GM21367 (cell line): ENCODE results near the gene ANO7.

Experiments used
- ATAC-seq: cut with Tn5 transposase; IDR thresholded peaks from one replicate; pipeline ENCODE4 v1.9.1; 2021; ENCODE audit not compliant: unreplicated experiment

ANO7 gene, protein sequence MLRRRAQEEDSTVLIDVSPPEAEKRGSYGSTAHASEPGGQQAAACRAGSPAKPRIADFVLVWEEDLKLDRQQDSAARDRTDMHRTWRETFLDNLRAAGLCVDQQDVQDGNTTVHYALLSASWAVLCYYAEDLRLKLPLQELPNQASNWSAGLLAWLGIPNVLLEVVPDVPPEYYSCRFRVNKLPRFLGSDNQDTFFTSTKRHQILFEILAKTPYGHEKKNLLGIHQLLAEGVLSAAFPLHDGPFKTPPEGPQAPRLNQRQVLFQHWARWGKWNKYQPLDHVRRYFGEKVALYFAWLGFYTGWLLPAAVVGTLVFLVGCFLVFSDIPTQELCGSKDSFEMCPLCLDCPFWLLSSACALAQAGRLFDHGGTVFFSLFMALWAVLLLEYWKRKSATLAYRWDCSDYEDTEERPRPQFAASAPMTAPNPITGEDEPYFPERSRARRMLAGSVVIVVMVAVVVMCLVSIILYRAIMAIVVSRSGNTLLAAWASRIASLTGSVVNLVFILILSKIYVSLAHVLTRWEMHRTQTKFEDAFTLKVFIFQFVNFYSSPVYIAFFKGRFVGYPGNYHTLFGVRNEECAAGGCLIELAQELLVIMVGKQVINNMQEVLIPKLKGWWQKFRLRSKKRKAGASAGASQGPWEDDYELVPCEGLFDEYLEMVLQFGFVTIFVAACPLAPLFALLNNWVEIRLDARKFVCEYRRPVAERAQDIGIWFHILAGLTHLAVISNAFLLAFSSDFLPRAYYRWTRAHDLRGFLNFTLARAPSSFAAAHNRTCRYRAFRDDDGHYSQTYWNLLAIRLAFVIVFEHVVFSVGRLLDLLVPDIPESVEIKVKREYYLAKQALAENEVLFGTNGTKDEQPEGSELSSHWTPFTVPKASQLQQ

DNA sequence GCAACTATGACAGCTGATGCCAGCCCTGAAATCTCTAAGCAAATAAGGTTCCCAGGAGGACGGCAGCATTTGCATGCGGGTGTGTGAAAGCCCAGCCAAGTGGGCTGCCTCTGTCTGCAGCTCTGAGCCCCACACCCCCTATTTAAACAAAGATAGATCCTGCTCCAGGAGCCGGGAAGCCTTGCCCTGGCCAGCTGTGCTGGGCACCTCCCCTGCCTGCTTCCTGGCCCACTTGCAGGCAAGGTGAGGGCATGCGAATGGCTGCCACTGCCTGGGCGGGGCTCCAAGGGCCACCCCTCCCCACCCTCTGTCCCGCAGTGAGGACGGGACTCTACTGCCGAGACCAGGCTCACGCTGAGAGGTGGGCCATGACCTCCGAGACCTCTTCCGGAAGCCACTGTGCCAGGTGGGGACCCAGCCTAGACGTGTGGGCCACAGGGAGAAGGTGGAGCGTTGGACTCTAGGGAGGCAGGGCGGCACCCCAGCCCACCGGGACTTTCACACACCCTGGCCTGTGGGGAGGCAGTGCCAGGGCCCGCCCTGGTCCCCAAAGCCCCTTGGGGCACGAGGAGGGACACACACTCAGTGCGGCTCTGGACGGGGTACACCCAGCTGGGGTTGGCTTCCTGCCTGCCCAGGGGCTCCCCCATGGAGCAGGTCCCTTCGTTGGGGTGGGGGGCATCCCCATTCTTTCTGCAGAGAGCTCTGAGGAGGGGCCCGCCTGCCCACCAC is at the start of gene ANO7:
Gene ANO7 (plus strand): TSS at position 317 of the 732 bp plus-strand sequence. CDS start 1,387 bp downstream, outside the sequence.
- ATAC-seq: no peak

DNA sequence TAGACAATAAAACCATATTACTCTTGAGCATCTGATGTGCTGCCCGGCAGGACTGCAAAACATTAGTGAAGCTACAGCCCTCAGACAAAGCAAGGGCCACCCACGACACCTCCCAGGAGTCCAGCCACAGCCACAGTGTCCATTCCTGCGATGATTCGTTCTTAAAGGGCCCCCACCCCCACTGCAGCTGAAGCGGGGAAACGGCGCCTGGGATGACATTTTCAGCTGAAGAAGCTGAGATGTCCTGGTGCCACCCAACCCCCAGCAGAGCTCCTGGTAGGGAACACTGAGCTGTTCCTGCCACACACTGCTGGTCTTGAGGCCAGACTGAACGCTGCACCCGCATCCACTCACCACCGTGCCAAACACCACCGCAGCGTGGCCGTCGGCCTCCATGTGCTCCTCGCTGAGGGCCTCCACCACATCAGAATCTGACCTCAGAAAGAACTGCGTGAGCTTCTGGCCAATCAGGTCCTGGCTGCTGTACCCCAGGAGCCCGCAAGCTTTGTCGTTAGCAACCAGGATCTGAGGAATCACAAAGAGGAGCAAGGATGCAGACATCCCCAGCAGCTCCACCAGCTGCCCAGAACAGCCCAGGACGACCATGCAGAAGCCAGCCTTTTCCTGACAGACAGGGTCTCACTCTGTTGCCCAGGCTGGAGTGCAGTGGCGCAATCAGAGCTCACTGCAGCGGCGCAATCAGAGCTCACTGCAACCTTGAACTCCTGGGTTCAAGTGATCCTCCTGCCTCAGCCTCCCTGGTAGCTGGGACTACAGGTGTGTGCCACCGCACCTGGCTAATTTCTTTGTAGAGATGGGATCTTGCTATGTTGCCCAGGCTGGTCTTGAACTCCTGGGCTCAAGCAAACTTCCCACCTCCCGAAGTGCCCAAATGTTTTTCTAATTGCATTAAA is 48.7 kb upstream of the ANO7 start:
- no peak for ATAC-seq

DNA sequence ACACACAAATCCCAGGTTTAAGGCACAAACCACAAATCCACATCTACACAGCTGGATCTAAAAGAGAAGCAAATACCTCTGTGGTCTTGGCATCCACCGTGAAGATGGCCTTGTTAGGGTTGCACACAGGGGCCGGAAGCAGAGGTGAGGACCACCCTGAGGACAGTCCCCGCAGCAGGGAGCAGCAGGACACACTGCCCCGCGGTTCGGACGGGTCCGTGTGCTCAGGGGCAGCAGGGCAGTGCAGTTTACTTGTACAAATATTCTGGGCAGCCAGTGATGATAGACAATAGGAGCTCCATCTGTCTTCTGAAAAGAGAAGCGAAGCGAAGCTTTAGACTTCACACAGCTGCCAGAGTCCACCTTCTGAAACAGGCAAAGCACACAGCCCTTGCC is 48.0 kb upstream of the ANO7 start:
- ATAC-seq: no peak

DNA sequence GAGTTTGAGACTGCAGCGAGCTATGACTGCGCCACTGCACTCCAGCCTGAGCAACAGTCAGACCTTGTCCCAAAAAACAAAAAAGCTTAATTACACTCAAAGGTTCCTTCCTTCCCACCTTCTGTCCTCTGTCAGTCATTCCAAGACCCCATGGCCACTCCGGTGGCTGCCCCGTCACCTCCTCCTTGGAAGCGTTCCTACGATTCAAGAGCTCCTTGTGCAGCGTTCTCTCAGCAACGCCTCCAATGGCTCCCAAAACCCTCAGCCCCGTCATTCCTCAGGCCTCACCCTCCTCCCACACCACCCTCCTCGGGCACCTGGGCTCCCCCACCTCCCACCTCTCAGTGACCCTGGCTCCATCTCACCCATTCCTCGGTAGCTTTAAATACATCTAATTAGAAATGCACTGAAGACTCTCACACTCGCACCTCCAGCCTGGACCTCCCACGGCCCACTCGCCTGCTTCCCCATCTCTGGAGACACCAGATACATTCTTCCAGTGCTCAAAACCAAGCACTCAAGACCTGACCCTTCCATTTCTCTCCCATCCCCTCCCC is 47.2 kb upstream of the ANO7 start:
- ATAC-seq: no peak

DNA sequence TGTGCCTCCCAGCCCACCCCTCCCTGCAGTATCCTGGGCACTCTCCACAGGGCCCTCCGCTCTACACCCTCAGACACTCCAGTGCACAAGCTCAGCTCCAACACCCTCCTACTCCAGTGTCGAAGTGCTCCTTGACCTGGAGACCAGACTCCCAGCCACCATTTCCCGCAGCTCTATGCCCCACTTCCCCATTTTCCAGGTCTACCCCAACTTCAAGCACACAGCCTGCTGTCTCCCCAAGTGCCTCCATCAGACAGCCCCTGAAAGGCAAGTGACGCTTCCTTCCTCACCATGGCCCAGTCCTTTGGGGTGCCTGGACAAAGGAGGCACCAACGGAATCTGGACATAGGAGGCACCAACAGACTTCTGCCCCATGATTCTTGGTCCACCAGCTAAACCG is 46.4 kb upstream of the ANO7 start:
- no peak for ATAC-seq

DNA sequence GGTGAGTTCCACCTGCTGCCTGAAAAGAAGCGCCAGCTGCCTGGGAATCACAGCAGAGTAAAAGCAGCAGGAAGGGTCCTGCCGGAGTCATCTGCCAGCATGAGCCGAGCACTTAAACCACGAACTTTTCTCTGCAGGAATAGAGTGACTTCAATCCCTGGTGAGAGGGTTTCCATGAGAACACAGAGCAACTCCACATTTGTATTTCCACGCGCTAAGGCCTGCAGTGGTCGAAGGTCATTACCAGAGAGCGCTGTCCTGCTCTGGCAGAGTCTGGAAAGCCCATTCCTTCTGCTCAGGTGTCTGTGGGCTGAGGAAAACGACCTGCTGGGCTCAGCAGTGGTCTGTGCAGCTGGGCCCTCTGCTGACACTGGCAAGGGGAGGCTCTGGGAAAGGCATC is 45.9 kb upstream of the ANO7 start:
- ATAC-seq: no peak

DNA sequence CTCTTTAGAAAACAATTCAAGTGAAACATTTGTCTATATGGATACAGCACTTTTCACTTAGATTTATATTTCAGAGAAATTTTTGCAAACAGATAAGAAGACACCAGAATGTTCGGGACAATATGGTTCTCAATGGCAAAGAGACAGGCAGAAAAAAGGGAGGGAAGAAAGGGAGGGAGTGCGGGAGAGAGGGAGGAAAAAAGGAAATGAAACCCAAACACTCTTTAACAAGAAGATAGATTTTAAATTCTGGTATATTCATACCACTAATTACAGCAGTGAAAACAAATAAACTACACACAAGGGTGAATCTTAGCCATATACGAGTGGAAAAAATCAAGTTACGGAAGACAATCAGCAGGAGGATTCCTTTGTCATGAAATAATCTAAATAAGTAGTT is 42.2 kb upstream of the ANO7 start:
- ATAC-seq: no peak

DNA sequence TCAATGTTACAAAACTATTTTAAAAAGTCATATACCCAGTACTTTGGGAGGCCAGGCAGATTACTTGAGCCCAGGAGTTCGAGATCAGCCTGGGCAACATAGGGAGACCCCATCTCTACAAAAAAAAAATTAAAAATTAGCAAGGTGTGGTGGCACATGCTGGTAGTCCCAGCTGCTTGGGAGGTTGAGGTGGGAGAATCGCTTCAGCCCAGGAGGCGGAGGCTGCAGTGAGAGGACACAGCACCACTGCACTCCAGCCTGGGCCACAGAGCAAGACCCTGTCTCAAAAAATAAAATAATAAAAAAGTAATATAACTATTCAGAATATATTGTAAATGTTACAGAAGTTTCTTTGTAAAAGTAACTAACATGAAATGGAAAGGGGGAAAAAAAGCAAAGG is 41.1 kb upstream of the ANO7 start:
- no peak for ATAC-seq

DNA sequence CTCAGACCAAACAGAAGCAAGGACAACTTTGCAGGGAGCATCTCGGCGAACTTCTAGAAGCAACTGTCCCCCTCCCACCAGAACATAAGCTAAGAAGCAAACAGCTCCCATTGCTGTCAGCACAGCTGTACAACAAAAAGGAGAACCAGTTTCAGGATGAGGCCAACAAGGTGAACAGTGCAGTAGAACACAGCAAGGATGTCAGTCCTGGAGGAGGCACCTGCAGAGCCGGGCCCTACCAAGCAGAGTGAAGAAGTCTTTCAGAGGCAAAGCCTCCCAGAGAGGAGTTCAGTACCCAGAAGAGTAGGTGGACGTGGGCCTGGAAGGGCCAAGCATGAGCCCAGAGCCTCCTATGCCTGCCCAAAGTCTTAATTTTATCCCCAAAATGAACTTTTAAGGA is 40.2 kb upstream of the ANO7 start:
- no peak for ATAC-seq

DNA sequence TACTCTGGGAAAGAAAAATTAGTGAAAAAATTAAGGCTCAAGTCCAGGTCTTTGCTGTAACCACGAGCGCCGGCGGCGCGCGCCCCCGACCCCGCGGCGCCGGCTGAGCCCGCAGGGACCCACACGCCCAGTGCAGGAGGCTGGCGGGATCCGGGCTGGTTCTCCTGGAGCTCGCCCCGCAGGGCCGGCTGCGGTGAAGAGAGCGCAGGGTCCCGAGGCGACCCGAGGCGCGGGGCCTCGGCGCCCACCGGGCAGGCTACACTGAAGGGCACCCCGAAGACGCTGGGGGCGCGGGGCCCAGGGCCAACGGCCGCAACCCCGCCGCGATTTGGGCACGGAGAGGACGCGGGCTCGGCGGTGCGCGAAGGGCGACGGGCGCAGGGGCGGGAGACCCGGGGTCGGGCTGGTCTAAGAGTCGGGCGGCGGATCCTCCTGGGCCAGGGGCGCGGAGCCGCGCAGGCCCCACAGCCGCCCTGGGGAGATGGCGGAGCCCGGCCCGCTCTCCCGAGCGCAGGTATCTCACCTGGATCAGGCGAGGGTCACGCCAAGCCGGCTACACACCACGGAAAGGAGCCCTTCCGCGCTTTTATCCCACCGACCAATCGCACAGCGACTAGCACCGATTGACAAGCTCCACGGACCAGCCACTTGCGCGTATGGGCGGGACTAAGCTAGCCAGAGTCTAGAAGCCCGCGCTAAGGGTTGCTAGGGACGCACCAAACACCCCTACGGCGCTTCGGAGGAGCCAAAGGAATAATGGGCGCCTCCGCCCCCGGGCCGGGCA is 39.4 kb upstream of the ANO7 start, which contains the start of gene PASK:
Gene PASK (minus strand): TSS at position 582 of the 784 bp plus-strand sequence. CDS start 6,440 bp downstream, outside the sequence.
- peak; percentile 76 for ATAC-seq

DNA sequence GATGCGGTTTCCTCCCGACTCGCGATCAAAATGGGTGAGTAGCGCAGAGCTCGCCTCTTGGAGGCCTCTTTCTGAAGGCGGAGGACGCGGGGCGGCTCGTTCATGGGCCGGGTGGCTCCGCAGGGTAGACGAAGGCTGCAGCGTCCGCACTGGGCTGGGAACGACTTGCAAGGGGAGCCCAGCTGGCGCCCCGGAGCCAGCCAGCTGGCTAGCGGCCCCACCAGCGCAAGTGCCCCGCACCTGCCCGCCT is 38.9 kb upstream of the ANO7 start:
- ATAC-seq: peak; percentile 7

DNA sequence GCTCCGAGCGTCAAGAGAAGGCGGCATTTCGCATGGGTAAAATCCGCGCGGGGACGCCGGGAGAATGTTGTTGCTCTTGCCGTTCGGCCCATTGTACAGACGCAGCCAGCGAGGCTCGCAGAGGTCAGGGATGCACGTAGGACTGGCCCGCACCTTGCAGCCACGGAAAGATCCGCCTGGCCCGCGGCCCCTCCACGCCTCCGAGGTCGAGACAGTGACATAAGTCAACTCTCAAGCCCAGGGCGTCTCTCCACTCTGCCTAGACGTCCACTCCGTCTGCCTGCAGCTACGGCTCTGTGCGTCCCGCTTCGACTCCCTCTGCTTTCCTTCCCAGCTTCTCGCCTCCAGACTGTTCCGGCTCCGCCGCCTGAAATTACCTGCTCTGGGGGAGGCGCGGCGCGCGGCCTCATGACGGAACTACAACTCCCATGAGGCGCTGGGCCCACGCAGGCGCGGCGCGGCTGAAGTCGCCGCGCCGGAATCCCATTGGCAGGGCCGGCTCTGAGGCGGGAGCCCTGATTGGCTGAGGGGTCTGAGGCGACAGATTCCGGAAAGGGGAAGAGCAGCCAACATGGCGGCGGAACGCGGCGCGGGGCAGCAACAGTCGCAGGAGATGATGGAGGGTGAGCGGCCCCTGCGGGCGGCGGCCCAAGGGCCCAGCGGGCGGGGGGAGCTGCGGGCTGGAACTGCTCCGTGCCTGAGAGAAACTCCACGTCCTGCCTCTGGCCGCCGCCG is 38.4 kb upstream of the ANO7 start, which contains the start of gene PPP1R7:
Gene PPP1R7 (plus strand): TSS at position 543 of the 735 bp plus-strand sequence. CDS start 29 bp downstream, at position 572.
- peak; percentile 48 for ATAC-seq

DNA sequence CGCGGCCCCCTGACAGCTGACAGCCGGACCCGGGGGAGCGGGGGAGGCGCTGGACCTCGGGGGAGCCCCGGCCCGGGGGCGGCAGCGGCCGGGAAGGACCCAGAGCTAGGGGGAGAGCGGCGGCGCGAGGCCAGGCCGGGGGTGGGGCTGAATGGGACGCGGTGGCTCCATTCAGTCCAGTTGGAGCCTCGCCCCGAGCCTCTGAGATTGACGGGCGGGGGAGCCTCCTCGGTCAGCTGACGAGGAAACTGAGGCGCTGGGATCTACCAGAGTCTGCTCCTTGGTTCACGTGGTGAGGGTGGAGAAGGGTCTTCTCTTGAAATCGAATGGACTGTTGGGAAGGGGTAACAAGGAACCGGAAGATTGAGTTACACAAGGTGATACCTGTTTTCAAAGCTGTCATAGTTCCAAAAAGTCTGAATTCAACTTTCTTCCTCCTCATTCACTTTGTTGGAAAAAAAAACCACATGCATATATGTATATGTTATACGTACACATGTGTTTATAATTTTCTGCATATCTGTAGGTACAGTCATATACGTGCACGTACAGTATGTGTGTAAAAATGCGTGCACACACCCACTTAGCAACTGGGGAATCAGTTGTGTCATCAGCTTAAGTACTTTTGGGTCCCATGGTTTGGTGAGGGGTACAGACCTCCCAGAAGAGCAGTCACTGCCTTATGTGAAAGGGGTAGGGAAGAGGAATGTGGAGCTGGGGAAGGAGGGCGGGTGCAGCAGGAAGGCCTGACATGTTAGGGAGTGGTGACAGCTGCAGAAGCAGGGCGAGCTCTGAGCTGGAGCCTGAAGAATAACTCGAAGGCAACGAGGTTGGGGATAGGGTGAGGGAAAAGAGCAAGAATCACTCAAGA is 37.6 kb upstream of the ANO7 start:
- no peak for ATAC-seq

DNA sequence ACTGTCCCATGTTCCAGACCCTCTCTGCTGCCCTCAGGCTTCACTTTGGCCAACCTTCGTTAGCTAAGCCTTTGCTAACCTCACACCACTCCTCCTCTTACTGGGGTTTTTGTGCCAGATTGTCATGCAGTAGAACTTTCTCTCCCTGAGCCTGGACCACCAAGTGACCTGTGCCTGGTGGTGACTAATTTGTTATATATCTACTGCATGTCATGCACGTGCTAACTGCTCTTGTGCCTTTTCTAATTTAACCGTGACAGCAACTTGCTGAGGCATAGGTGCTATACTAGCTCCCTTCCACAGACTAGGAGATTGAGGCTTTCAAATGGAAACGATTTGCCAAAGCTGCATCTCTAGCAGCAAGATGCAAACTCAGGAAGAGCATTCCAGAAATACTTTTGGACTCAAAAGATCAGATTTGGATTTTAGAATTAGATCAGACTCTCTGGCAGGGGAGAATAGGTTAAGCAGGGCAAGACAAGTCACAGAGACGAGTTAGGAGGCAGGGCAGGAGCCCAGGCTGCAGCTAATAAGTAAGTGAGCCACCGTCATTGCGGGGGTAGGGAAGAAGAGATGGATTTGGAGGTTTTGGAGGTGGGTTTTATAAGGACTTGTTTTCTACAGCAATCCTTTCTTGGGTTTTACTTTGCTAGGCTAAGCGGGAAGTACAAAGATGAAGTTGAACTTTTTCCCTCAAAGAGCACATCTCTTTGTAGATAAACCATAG is 36.4 kb upstream of the ANO7 start:
- no peak for ATAC-seq

DNA sequence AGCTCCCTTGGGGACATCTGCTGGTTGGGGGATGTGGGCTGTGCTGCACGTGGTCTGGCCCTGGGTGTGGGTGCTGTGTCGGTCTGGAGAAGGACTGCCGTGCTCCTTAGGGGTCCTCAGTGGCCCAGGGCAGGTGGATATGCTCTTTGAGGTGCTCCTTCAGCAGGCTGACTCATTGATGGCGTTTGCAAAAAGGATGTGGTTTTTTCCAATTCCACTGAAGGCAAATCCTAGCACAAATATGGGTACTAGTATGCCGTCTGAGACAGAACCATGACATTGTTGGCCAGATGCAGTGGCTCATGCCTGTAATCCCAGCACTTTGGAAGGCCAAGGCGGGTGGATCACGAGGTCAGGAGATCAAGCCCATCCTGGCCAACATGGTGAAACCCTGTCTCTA is 34.9 kb upstream of the ANO7 start:
- no peak for ATAC-seq

DNA sequence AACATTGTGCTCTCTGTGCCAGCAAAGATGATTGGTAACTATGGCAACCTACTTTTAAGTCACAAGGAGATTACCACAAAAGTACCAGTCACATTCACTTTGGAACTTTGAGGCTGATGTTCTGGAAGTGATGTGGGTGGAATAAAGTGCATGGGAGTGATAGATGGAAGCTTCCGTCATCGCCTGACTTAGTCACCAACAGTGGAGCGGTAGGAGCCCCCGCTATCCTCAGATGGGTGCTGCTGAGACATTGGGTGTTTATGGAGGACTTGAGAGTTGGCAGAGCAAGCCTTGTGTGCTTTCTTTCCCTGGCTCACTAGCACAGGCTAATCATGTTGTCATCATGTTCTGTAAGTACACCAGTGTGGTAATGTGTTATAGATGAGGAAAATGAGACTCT is 33.6 kb upstream of the ANO7 start:
- no peak for ATAC-seq

DNA sequence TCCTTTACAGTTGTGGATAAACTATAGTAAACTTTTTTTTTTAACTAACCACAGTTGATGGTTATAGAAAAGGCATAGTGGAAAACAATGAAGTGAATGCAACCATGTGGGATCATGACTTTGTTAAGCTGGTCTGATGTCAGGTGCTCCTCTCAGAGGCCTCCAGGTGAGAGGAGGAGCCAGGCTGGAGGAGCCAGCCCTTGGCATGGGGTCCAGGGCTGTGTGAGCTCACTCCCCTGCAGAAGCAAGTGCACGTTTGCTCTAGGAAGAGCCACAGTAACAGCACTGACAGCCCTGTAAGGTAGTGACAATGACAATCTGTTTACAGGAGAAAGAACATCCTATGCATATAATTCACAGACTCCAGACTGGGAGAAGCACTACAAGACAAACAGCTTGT is 32.5 kb upstream of the ANO7 start:
- ATAC-seq: no peak
